HG02759 (cell line): ENCODE results near the gene CDKN2A.
"Not testable (repeated sequence)": the region's sequence is repeated elsewhere in the genome, so short reads cannot be mapped to it uniquely, and the experiment has no call there.

Source experiments
- ATAC-seq: cut with Tn5 transposase; IDR thresholded peaks from one replicate; pipeline ENCODE4 v1.9.1; 2021; ENCODE audit warnings: mild to moderate bottlenecking, moderate library complexity; ENCODE audit not compliant: unreplicated experiment

CDKN2A gene

GRCh38 chr9:21982861-21983560 is 11.2 kb downstream of the CDKN2A start:
- no peak for ATAC-seq

- no peak for ATAC-seq
These were observed 11.8 kb downstream of the CDKN2A start for GRCh38 chr9:21982391-21982790.

- no peak for ATAC-seq
These were observed 17.8 kb downstream of the CDKN2A start for GRCh38 chr9:21976334-21976875.

- ATAC-seq = peak; percentile 69
These were observed 19.3 kb downstream of the CDKN2A start for GRCh38 chr9:21974722-21975409.

DNA sequence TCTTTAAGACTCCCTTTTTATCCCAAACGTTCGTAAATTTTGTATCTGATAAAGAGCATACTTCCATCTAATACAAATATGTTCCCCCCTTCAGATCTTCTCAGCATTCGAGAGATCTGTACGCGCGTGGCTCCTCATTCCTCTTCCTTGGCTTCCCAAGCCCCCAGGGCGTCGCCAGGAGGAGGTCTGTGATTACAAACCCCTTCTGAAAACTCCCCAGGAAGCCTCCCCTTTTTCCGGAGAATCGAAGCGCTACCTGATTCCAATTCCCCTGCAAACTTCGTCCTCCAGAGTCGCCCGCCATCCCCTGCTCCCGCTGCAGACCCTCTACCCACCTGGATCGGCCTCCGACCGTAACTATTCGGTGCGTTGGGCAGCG is 19.9 kb downstream of the CDKN2A start:
- ATAC-seq = no peak

- no peak for ATAC-seq
These were observed 21.8 kb downstream of the CDKN2A start for GRCh38 chr9:21972361-21972760.

DNA sequence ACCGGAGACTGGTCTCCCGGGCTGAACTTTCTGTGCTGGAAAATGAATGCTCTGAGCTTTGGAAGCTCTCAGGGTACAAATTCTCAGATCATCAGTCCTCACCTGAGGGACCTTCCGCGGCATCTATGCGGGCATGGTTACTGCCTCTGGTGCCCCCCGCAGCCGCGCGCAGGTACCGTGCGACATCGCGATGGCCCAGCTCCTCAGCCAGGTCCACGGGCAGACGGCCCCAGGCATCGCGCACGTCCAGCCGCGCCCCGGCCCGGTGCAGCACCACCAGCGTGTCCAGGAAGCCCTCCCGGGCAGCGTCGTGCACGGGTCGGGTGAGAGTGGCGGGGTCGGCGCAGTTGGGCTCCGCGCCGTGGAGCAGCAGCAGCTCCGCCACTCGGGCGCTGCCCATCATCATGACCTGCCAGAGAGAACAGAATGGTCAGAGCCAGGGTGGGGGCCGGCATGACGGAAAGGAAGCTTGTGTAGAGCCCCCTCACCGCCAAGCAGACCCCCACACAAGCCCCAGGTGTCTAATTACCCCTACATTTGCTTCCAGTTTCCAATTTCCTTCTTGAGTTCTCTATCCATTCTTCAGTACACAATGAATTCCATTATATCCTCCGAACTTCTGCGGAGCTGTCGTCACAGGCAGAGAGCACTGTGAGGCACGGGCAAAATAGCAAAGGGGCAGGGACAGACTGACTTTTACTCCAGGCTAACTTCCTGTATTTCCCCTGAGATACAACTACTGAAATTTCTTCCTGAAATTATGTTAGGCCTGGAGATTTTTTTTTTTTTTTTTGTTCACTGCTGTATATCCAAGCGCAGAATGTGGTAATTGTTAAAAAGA is 23.2 kb downstream of the CDKN2A start:
- ATAC-seq = no peak

DNA sequence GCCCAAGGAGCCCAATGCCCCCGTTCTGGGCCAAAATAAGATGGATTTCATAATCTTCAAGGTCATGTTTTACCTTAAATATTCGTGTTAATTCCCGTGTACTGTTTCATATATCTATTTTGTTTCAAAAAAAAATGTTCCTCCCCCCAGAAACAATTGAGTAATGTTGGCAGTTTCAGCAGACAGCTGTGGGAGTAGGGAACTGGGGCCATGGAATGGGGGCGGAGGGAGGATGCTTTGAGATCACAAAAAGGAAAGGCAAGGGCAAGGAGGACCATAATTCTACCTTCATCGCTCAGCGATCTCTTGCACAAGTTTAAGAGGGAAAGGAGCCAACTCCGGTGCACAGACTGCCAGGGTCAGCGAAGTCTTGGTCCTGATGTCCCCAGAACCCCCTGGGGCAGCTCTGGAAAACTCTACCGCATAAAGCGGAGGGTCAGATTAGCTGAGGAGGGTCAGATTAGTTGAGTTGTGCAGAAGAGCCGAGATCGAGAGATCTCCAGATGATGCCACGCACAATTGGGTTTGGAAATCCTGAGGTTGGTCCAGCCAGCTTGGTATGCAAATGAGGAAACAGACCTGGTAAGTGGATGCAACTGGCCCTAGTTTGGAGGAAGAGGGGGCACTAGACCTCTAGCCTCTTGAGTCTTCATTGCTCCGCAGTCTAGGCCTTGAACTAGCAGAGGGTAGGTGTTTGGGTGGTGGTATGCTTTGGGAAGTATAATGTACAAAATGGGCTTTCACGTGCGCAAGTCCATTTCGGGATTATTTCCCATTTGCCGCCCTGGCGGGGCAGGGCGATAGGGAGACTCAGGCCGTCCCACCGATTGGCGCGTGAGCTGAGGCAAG is 24.0 kb downstream of the CDKN2A start:
- no peak for ATAC-seq

GRCh38 chr9:21969011-21969940 is 24.9 kb downstream of the CDKN2A start:
- ATAC-seq = no peak

- ATAC-seq = no peak
These were observed 25.7 kb downstream of the CDKN2A start for GRCh38 chr9:21968331-21969010.

GRCh38 chr9:21967702-21968101 is 26.5 kb downstream of the CDKN2A start:
- no peak for ATAC-seq

- ATAC-seq = no peak
These were observed 27.0 kb downstream of the CDKN2A start for GRCh38 chr9:21967169-21967568.

- ATAC-seq = no peak
These were observed 27.9 kb downstream of the CDKN2A start for GRCh38 chr9:21966140-21966851.

DNA sequence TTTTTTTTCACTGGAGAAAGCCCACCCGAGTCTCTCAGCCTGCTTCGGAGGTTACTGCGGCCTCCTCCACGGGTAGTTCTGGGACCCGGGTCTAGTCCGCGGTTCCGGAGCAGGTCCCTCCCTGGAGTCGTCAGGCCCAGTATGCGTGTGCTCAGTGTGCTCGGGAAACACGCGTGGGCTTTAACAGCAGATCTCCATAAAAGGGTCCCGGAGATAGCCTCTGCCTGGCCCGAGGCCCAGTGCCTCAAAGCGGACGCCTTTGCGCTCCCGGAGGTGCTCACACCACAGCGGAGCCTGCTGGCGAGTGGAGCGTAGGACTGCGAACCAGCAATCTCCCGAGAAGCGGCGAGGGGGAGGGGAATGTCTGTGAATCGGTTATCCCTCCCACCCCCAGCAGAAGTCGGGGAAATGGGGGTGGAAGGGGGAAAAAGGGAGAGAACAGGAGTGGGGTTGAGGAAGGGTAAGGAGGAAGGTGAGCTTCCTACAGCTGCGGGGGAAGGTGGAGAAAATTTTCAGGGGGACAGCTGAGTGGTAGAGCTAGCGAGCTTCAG is 28.7 kb downstream of the CDKN2A start:
- ATAC-seq = peak; percentile 83

DNA sequence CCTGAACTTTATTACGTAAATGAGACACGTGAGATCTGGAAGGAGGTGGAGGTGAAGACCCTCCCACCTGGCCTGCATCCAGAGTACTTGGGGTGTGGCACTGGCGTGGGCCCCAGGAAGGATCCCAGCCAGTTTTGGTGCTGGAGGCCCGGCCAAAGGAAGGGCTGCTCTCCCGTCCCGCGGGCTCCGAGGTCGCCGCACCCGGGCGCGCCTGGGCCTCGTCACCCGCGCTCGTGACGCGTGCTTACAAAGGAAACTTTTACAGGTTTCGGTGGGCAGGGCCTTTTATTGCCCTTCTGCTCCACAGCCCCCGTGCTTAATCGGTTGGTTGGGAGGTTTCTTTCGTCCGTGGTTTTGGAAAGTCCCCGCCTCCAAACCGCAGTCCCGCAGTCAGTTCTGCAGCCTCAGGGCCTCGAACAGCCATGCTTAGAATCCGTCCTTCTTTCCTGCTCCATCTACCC is 29.2 kb downstream of the CDKN2A start:
- peak; percentile 56 for ATAC-seq

DNA sequence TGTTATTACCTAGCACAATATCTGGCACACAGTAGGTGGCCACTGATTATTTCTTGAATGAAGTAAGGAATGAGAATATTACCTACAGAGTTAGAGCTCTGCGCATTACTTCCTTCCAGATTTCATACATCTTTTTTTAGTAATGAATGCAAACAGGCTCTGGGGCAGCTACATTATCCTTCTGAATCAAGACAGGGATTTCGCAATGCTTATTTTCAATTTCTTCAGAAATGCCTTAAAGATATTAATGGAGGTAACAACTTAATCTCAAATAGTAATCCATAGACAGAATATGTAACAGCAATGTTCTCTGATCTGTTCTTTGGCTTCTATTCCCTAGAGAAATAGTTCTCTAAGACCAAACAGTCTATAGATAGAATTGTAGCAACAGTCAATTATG is 32.6 kb downstream of the CDKN2A start:
- ATAC-seq = no peak

DNA sequence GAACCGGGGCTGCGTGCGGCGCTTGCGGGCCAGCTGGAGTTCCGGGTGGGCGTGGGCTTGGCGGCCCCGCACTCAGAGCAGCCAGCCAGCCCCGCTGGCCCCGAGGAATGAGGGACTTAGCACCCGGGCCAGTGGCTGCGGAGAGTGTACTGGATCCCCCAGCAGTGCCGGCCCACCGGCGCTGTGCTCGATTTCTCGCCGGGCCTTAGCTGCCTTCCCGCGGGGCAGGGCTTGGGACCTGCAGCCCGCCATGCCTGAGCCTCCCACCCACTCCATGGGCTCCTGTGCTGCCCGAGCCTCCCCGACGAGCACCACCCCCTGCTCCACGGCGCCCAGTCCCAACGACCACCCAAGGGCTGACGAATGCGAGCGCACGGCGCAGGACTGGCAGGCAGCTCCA is 34.9 kb downstream of the CDKN2A start:
- ATAC-seq = not testable (repeated sequence)

GRCh38 chr9:21958833-21959232 is 35.4 kb downstream of the CDKN2A start:
- no peak for ATAC-seq
